Glomerular endothelial cell (primary cell): ENCODE measurements around the gene PCDHGA2. TPM values are rescaled to one million over a fixed set of nuclear protein-coding genes. Genes with fewer than 3 reads are reported as not detected.
"Not testable (repeated sequence)": the region's sequence is repeated elsewhere in the genome, so short reads cannot be mapped to it uniquely, and the experiment has no call there.

Source experiments
- DNase-seq: peaks from one replicate; pipeline ENCODE4 v3.0.0-alpha.2; 2011; ENCODE audit warnings: low read depth, low spot score; ENCODE audit errors: extremely low read depth
- total RNA-seq: library from RNA; depleted of rRNA; stranded (reverse); fragments of >200 nt; gene quantifications from 2 replicates; pipeline ENCODE4 v1.2.3, GENCODE V29; 2015

Gene PCDHGA2
- 2.6 and 4.1 TPM in 2 replicates for total RNA-seq

DNA sequence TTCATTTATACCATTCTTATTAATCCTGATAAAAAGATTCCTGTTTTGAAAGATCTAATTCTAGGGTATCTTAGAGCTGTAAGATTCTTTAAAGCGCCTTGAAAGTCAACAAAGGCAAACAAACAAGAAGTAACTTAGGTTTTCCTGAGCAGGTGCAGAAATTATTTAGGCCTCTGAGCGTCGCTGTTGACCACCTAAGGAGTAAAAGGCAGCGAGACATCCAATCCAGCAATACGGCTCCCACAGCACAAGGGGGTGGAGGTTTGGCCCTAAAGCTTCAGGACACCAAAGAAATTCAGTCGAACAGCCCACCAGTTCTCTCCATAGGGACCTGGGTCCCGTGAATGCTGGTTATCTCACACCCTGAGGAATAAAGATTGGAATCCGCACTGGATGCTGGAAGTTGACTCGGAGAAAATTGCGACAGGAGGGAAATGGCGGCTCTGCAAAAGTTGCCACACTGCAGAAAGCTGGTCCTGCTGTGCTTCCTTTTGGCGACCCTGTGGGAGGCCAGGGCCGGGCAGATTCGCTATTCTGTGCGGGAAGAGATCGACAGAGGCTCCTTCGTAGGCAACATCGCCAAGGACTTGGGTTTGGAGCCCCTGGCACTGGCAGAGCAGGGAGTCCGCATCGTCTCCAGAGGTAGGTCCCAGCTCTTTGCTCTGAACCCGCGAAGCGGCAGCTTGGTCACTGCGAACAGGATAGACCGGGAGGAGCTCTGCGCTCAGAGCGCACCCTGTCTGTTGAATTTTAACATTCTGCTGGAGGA lies at the start of gene PCDHGA2:
TSS of gene PCDHGA2 (plus strand) at position 223 of the 769 bp plus-strand sequence.
- no peak for DNase-seq

GRCh38 chr5:141298376-141298775 lies 40.2 kb upstream of the PCDHGA2 start:
- DNase-seq, result no peak

DNA sequence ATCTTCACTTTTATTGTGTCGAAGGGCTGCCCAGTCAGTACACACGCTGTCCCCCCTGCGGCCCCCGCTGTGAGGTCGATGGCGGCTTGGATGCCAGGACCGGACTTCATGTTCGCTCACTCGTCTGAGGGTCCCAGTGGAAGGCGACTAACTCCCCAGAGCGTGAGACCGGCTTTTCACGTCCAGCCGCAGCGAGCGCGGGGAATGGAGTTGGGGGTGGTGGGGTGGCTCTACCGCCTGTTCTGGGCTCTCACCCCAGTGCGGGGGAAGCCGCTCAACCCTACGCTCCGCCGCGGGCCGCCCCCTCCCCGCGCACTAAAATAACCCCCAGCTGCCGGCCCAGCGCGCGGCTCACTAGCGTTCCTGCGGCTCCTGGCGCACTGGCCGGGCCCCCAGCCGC lies 34.8 kb upstream of the PCDHGA2 start, which contains the start of gene SLC25A2:
TSS of gene SLC25A2 (minus strand) at position 294 of the 400 bp plus-strand sequence. CDS start at position 110, 184 bp downstream.
- no peak for DNase-seq

GRCh38 chr5:141306630-141307029 lies 31.9 kb upstream of the PCDHGA2 start:
- no peak for DNase-seq

DNA sequence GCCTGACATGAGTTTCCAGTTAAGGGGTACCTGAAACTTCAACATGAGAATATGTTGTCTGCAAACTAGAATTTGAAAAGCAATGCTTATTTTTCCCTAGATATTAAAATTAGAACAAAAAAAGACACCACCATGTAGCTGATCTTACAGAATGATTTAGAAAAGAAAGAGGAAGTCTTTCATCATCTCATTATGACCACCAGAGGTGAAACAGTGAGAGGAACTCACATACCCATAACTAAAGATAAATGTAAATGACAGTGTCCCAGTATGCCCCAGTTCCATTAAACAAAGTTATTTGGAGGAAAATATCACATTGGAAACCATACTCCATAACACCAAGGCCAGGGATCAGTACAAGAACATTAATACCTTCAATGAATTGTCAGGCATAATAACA lies 24.8 kb upstream of the PCDHGA2 start:
- DNase-seq, result no peak

- not testable (repeated sequence) for DNase-seq
These were observed 21.6 kb upstream of the PCDHGA2 start for GRCh38 chr5:141316963-141317362.

DNA sequence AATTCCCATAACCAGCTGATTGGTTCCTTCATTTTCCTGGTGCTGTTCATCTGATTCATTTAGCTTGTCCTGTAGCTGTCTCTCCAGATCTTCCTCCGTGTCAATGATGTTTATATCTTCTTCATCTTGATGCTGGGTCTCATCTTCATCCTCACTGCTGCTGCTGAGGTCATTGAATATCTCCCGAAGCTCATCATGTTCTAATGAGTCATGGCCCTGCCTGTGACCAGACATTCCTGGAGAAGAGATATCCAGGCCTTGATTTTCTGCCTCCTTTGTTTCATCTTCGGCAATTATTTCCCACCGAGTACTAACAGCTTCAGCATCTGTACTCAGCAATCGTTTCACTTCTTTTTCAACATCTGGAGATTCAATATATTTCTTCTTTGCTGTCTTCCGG lies 19.4 kb upstream of the PCDHGA2 start:
- no peak for DNase-seq

- no peak for DNase-seq
These were observed 18.9 kb upstream of the PCDHGA2 start for GRCh38 chr5:141319699-141320098.

GRCh38 chr5:141320225-141321169 lies 18.1 kb upstream of the PCDHGA2 start, which contains the start of gene TAF7:
TSS of gene TAF7 (minus strand) at chr5:141320784. CDS start at chr5:141320044, 740 bp downstream.
- peak; percentile 89 for DNase-seq

DNA sequence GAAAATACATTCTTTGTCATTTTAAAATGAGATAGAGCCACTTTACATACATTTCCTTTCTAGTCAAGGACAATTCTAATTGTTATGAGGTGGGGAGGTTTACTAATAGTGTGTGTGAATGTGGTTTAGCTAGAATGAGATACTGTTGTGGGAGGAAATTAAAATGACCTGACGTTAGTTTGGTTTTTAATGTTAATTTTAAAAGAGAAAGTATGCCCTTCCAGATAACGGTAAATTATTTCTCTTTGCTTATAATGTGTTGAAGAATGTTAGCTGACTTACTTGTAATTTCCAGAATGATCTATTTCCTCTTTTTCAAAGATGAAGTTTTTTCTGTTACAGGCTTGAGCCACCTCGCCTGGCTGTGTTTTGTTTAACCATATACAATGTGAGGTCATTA lies 16.3 kb upstream of the PCDHGA2 start:
- DNase-seq, result no peak

- DNase-seq, result no peak
These were observed 12.3 kb upstream of the PCDHGA2 start for GRCh38 chr5:141326088-141326854.

DNA sequence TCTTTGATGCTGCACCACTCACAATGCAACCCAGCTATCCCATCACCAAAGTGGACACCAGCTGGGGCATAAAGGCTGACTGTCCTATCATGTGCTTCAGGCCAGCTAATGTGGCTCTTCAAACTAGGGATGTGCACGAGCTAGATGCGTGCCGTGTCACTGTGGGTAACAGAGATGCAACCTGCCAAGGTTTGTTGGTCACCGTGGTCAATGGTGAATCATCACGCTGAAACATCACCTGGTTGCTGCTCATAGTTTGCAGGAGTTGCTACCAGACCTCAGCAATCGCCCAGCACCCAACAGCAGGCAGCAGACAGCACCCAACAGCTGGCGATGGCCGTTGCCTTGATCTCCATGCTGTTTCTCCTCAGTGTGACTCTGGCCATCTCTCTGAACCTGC lies 10.3 kb upstream of the PCDHGA2 start:
- DNase-seq, result no peak

DNA sequence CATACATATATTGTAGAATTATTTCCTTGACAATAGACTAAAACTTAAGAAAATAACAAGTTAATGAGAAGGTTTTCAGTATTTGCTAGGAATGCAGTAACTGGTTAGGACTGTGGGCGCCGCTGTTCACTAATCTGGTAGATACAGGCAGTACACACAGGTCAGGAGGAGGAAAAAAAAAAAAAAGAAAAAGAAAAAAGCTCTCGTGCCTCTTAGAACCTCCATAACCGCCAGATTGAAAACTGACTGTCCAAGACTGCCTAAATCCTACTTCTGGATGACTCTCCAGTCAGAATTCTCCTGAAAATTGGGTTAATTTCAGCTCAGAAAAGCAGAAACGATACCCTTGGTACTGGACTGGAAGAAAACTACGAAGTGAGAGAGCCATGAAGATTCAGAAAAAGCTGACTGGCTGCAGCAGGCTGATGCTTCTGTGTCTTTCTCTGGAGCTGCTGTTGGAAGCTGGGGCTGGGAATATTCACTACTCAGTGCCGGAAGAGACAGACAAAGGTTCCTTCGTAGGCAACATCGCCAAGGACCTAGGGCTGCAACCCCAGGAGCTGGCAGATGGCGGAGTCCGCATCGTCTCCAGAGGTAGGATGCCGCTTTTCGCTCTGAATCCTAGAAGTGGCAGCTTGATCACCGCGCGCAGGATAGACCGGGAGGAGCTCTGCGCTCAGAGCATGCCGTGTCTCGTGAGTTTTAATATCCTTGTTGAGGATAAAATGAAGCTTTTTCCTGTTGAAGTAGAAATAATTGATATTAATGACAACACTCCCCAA lies 8.1 kb upstream of the PCDHGA2 start, which contains the start of gene PCDHGA1:
TSS of gene PCDHGA1 (plus strand) at position 216 of the 782 bp plus-strand sequence.
- no peak for DNase-seq

- not testable (repeated sequence) for DNase-seq
These were observed 6.0 kb upstream of the PCDHGA2 start for GRCh38 chr5:141332571-141332970.

- not testable (repeated sequence) for DNase-seq
These were observed 2.3 kb downstream of the PCDHGA2 start for GRCh38 chr5:141340781-141341354.

DNA sequence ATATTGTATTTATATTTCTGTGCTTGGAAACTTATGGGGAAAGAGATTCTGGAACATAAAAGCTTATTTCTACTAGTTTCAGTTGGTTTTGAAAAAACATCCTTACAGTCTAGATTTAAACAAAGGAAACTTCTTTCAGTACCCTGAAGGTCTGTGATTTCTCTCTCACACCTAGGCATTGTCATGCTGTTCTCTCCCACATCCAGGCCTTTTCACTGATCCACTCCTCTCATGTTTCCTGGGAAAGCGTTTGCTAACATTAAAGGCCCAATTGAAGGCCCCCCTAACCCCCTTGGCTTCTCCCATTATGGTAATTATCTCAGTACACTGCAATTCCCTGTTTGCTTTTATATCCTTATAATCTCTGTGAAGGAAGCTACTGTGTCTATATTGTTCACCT lies 4.2 kb downstream of the PCDHGA2 start:
- no peak for DNase-seq

DNA sequence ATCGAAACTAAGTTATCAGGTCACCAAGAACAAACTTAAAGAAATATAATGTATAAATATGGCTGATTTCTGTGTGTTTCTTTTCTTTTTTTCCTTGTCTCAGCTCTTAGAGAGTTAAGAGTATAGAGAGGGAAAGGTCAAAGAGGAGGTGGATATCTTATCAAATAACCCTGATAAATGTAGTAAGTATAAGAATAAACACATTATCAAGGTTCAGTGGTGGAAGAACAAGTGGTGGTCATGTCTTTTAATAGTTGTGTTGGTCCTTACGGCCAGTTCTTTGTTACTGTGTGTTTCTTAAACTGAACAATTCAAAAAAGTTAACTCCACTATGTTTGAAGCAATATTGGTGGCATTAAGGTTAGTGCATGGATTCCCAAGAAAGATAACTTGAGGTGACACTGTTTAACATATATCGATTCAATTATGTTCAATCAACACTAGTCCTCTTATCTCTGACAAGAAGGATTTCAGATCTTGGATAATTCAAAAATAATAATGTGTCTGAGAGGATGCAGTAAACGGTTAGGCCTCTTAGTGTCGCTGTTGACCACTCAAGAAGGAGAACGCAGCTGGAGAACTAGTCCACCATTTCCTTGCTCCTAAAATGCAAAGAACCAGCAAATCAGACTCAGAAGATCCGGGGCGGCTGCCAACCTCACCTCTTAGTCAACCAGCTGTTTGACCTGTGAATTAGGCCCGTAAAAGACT lies 4.8 kb downstream of the PCDHGA2 start, which contains the start of gene PCDHGA3:
TSS of gene PCDHGA3 (plus strand) at position 588 of the 711 bp plus-strand sequence. CDS start 205 bp downstream, outside the sequence.
- DNase-seq, result no peak

GRCh38 chr5:141343953-141344463 lies 5.4 kb downstream of the PCDHGA2 start:
- DNase-seq, result no peak
